ENCODE results near the gene MS4A15.
A peak's percentile ranks its signal among the peaks of the same experiment; 100 is the strongest.
"Not testable (repeated sequence)": the region's sequence is repeated elsewhere in the genome, so short reads cannot be mapped to it uniquely, and the experiment has no call there.

The MS4A15 gene

DNA sequence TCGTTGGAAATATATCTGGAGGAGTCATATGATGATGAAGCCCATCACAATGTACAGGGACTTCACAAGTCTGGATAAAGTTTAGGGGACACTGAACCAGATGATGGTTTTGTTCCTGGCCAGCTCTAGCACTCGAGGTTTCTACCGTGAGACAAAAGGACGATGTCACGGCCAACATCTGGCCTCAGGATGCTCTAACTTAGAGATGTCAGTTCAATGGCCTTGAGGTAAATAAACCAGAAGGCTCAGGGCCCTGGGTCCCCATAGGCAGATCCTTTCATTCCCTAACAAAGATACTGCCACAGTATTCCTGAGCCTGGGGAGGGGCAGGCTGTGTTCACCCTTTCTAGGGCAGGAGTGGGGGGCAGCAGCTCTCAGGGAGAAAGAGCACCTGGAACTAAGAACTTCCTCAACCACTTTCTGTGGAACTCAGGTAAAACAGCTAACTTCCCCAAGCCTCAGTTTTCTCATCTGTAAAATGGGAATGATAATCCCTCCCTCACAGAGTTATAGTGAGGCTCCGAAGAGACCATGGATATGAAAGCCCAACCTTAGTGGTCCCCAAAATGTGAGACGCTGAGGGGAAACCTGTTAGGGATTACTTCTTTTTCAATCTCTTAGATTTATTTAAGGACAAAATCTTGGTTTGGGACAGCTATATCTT, 46.7 kb downstream of the MS4A15 start:
- no peak for TF ChIP-seq JUND (IDR thresholded peaks at IDR 0.05; ENCODE audit: low read depth)
- in situ Hi-C loops (cut with HindIII; ENCODE audit: low pct_unique_long_range_greater_than_20kb, low sequenced_read_pairs), result no loop called here
- no peak for DNase-seq (ENCODE audit: low read depth in 1 of 2, low spot score in 1 of 2)

DNA sequence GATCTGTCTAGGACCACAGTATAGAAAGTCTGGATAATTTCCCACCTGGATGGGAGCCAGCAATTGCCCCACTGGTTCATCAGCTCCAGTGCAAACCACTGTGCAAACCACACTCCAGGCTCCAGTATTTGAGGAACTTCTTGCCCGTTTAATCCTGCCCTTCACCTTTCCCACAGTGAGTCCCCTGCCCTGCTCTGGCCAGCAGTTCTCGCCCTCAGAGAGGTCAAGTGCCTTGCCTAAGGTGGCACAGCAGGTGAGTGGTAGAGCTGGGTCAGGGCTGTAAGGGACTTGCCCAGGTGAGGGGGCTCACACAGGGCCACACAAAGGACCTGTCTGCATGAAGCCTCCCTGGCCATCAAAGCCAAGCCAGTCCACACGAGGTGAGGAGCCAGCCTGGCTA, 52.6 kb downstream of the MS4A15 start:
- DNase-seq (ENCODE audit: low read depth in 1 of 2, low spot score in 1 of 2), result no peak
- no peak for TF ChIP-seq JUND (IDR thresholded peaks at IDR 0.05; ENCODE audit: low read depth)
- in situ Hi-C loops (cut with HindIII; ENCODE audit: low pct_unique_long_range_greater_than_20kb, low sequenced_read_pairs), result no loop called here

DNA sequence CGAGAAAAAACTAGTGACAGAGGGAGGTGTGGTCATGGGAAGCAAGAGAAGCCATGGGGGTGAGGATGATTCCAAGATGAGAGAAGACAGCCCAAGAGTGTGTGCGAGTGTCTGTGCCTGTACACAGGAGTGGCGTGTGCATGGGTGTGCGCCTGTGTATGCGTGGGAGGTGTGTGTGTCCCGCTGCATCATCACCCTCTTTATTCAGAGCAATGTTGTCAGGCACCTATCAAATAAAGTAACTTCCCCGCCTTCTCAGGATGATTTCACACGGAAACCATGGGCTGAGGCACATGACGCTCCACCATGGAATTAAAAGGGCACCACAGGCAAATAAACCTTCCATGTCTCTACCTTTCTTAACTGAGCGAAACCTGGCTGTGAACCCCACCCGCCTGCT, 53.0 kb downstream of the MS4A15 start:
- no peak for DNase-seq (ENCODE audit: low read depth in 1 of 2, low spot score in 1 of 2)
- no peak for TF ChIP-seq JUND (IDR thresholded peaks at IDR 0.05; ENCODE audit: low read depth)
- in situ Hi-C loops (cut with HindIII; ENCODE audit: low pct_unique_long_range_greater_than_20kb, low sequenced_read_pairs), result no loop called here

DNA sequence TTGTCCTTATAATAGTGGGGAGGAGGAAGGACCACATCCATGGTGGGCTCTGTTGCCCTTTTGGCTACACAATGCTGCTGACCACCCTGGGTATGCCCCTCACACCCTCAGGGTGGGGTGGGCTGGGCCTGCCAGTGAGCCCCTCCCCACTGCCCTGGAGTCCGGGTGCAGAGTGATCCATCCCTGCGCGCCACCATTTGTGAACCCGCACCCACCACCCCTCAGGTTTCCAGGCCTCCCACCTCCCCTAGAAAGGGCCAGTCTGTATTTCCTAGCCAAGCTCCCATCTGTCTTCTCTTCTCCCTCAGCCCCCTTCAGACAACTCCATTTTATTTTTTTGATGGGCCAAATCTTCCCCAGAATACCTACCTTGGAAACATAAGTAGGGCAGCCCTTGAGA, 53.5 kb downstream of the MS4A15 start:
- in situ Hi-C loops (cut with HindIII; ENCODE audit: low pct_unique_long_range_greater_than_20kb, low sequenced_read_pairs), result no loop called here
- DNase-seq (ENCODE audit: low read depth in 1 of 2, low spot score in 1 of 2), result no peak
- no peak for TF ChIP-seq JUND (IDR thresholded peaks at IDR 0.05; ENCODE audit: low read depth)

DNA sequence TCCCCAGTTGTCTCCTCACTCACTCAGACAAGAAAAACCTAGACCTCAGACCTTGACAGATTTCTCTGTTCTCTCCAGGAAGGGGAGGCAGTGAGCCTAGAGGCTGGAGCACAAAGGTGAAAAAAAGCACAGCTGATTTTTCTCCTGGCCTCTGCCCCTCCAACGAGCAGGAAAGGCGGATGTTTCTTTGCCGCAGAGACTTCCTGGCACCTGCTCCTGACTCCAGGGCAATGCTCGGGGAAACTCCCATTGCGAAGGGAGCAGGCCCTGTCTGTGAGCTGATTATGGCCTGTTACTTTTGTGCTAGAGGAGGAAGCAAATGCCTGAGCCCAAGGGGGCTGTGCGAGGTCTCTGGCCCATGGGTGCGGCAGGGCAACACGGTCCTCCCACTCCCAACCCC, 53.9 kb downstream of the MS4A15 start:
- no peak for DNase-seq (ENCODE audit: low read depth in 1 of 2, low spot score in 1 of 2)
- in situ Hi-C loops (cut with HindIII; ENCODE audit: low pct_unique_long_range_greater_than_20kb, low sequenced_read_pairs), result no loop called here
- no peak for TF ChIP-seq JUND (IDR thresholded peaks at IDR 0.05; ENCODE audit: low read depth)

DNA sequence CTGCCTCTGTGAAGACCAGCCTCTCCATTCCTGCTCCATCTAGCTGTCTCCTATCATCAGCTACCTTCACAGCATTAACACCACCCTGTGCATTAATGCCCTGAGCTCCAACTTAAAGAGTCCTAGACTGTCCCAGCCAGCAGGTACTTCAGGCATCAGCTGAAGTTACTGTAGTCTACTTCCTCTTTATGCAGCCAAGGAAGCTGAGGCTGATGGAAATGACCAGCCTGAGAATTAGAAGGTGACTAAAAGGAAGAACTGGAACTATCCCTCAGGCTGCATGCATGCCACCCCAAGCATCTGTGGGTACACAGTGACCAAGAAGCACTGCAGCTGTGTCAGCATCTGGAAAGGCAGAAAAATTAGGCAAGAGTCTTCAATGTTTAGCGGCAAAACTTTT, 56.7 kb downstream of the MS4A15 start:
- in situ Hi-C loops (cut with HindIII; ENCODE audit: low pct_unique_long_range_greater_than_20kb, low sequenced_read_pairs), result no loop called here
- TF ChIP-seq JUND (IDR thresholded peaks at IDR 0.05; ENCODE audit: low read depth), result no peak

DNA sequence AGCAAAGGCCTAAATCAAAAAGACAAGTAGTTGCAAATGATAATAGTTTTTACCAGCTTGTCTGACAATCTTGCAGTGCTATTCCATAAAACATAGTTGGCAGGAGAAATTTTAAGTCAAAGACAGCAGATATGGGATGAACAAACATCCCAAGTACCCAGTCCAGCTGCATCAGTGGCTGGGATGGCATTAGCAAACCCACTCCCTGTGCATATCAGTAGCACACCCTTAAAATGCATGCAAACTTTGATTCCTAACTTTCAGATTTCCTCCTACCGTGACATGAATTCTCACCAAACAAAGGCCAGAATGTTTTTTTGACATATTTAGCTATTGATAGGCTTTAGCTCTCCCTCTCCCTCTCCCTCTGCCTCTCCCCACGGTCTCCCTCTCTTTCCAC, 57.4 kb downstream of the MS4A15 start:
- no peak for TF ChIP-seq JUND (IDR thresholded peaks at IDR 0.05; ENCODE audit: low read depth)
- in situ Hi-C loops (cut with HindIII; ENCODE audit: low pct_unique_long_range_greater_than_20kb, low sequenced_read_pairs), result no loop called here
- no peak for DNase-seq (ENCODE audit: low read depth in 1 of 2, low spot score in 1 of 2)

More for the DNA sequence above, 56.7 kb downstream of the MS4A15 start:
- no peak for DNase-seq (ENCODE audit: low read depth in 1 of 2, low spot score in 1 of 2)

DNA sequence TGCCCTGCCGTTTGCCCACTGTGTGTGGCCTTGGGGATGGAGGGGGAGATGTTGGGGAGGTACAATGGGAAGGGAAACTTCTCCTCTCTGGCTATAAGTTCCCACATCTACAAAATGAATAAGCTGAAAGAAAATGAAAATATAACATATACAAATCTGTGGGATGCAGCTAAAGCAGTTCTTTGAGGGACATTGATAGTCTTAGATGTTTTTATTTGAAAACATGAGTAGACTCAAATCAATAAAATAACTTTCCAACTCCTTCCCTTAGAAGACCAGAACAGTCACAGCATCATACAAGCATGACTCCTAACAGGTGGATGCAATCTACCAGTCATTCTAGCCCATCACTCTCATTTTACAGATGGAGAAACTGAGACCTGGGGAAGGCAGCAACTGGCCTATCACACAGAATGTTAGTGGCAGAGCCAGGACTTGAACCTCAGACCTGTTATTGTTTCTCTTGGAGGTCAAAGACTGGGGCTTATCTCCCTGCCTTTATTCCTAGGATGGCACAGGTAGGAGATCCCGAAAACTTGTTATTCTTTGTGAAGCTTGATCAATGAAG, 60.0 kb downstream of the MS4A15 start:
- no peak for TF ChIP-seq JUND (IDR thresholded peaks at IDR 0.05; ENCODE audit: low read depth)
- DNase-seq (ENCODE audit: low read depth in 1 of 2, low spot score in 1 of 2), result no peak
- in situ Hi-C loops (cut with HindIII; ENCODE audit: low pct_unique_long_range_greater_than_20kb, low sequenced_read_pairs), result no loop called here

DNA sequence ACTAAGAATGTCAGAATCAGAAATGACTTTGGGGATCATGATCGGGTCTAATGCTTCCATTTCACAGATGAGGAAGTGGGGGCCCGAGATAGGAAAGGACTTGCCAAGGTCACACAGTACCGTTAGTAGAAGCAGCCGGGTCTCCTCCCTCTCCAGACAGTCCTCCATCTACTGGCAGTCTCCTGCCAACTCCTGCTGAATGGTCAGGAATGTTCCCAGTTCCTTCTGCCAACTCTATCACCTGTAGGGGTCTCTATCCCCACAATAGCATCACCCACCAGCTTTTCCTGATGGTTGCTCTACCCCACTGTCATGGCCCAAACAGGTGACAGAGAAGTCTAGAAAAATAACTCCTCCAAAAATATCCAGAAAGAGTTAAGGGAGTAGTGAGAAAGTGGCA, 61.4 kb downstream of the MS4A15 start:
- TF ChIP-seq JUND (IDR thresholded peaks at IDR 0.05; ENCODE audit: low read depth), result no peak
- DNase-seq (ENCODE audit: low read depth in 1 of 2, low spot score in 1 of 2), result no peak
- in situ Hi-C loops (cut with HindIII; ENCODE audit: low pct_unique_long_range_greater_than_20kb, low sequenced_read_pairs), result no loop called here

DNA sequence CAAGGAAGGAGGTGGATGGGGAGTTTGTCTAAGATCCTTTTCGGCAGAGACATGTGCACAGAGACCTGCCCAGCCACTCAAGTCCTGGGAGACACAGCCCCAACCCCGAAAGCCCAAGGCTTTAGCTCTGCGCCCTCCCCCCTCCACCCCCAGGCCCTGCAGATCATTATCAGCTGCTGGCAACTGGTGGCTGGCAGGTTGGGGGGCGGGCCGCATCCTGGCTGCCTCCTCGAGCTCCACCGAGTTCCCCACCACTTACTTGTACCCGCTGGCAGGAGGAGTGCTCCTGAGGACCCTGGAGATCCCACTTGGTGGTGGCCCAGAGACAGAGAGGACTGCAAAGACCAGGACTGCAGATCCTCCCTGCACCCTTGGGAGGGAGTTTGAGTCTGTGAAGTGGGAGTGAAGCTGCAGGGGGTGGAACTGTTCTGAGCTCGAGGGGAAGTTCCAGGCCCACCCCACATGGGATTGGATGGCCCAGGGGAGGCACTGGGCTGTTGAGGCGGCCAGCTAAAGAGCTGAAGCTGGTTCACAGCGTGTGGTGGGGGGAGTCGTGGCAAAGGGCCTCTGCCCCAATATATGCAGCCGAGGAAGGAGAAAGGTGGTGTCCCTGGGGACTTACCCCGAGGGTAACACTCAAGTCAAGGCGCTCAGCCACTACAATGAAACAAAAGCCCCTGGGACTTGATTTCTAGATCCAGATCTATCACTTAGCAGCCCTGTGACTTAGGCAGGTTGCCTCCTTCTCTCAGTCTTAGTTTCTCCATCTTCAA, 65.3 kb downstream of the MS4A15 start:
- DNase-seq (ENCODE audit: low read depth in 1 of 2, low spot score in 1 of 2), result no peak
- no peak for TF ChIP-seq JUND (IDR thresholded peaks at IDR 0.05; ENCODE audit: low read depth)
- in situ Hi-C loops (cut with HindIII; ENCODE audit: low pct_unique_long_range_greater_than_20kb, low sequenced_read_pairs), result no loop called here

DNA sequence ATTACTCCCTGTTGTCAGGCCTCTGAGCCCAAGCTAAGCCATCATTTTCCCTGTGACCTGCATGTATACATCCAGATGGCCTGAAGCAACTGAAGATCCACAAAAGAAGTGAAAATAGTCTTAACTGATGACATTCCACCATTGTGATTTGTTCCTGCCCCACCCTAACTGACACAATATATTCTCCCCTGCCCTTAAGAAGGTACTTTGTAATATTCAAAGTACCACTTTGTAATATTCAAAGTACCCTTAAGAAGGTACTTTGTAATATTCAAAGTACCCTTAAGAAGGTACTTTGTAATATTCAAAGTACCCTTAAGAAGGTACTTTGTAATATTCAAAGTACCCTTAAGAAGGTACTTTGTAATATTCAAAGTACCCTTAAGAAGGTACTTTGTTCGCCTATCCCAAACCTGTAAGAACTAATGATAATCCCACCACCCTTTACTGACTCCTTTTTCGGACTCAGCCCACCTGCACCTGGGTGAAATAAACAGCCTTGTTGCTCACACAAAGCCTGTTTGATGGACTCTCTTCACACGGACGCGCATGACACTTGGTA, 67.2 kb downstream of the MS4A15 start:
- in situ Hi-C loops (cut with HindIII; ENCODE audit: low pct_unique_long_range_greater_than_20kb, low sequenced_read_pairs), result not testable (repeated sequence)

DNA sequence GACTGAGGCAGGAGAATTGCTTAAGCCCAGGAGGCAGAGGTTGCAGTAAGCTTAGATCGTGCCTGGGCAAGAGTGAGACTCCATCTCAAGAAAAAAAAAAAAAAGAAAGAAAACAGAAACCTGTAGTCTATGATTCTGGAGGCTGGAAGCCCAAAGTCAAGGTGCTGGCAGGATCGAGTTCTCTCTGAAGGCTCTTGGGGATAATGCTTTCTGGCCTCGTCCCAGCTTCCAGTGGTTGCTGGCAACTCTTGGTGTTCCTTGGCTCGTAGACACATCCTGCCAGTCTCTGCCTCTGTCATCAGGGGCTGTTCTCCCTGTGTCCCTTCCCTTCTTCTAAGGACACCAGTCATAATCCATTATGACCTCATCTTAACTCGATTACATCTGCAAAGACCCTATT, 68.5 kb downstream of the MS4A15 start:
- in situ Hi-C loops (cut with HindIII; ENCODE audit: low pct_unique_long_range_greater_than_20kb, low sequenced_read_pairs), result no loop called here
- TF ChIP-seq JUND (IDR thresholded peaks at IDR 0.05; ENCODE audit: low read depth), result no peak

More for the DNA sequence above, 67.2 kb downstream of the MS4A15 start:
- not testable (repeated sequence) for DNase-seq (ENCODE audit: low read depth in 1 of 2, low spot score in 1 of 2)

DNA sequence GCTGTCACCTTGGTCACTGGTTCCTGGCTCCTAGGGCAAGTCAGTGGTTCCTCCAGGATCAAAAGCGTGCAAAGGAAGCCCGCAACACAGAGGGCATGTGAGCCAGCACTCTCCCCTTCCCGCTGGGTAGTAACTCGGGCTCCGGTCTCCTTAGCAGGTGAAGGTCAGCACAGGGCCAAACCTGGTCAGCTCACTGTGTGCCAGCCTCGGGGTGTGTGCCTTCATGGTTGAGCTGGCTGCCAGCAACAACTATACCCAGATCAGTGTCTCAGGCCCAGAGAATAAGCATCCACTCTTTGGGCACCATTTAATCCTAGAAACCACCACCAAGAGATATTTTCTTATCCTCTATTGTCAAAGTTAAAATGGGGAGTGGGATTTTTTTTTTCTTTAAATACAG, 69.1 kb downstream of the MS4A15 start:
- no peak for TF ChIP-seq JUND (IDR thresholded peaks at IDR 0.05; ENCODE audit: low read depth)
- peak in 1 of 2 experiments; percentile 62 for DNase-seq (ENCODE audit: low read depth in 1 of 2, low spot score in 1 of 2)
- in situ Hi-C loops (cut with HindIII; ENCODE audit: low pct_unique_long_range_greater_than_20kb, low sequenced_read_pairs), result no loop called here

More for the DNA sequence above, 68.5 kb downstream of the MS4A15 start:
- peak in 1 of 2 experiments; percentile 52 for DNase-seq (ENCODE audit: low read depth in 1 of 2, low spot score in 1 of 2)
